DMS79 treated with DMSO at 0.1 percent for 48 hours (cell line): Measurements from ENCODE around the gene NEAT1.

Experiments
- DNase-seq: peaks from one replicate; lab custom pipeline; 2025; lab: John Stamatoyannopoulos, UW

NEAT1 gene

GRCh38 chr11:65421794-65422632, 585 bp upstream of the NEAT1 start:
- DNase-seq: peak; percentile 92

DNA sequence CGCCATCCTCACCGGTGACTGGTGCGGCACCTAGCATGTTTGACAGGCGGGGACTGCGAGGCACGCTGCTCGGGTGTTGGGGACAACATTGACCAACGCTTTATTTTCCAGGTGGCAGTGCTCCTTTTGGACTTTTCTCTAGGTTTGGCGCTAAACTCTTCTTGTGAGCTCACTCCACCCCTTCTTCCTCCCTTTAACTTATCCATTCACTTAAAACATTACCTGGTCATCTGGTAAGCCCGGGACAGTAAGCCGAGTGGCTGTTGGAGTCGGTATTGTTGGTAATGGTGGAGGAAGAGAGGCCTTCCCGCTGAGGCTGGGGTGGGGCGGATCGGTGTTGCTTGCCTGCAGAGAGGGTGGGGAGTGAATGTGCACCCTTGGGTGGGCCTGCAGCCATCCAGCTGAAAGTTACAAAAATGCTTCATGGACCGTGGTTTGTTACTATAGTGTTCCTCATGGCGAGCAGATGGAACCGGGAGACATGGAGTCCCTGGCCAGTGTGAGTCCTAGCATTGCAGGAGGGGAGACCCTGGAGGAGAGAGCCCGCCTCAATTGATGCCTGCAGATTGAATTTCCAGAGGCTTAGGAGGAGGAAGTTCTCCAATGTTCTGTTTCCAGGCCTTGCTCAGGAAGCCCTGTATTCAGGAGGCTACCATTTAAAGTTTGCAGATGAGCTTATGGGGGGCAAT, 1.1 kb downstream of the NEAT1 start:
- peak; percentile 15 for DNase-seq

- no peak for DNase-seq
Measured at GRCh38 chr11:65424205-65425104, 1.9 kb downstream of the NEAT1 start.

DNA sequence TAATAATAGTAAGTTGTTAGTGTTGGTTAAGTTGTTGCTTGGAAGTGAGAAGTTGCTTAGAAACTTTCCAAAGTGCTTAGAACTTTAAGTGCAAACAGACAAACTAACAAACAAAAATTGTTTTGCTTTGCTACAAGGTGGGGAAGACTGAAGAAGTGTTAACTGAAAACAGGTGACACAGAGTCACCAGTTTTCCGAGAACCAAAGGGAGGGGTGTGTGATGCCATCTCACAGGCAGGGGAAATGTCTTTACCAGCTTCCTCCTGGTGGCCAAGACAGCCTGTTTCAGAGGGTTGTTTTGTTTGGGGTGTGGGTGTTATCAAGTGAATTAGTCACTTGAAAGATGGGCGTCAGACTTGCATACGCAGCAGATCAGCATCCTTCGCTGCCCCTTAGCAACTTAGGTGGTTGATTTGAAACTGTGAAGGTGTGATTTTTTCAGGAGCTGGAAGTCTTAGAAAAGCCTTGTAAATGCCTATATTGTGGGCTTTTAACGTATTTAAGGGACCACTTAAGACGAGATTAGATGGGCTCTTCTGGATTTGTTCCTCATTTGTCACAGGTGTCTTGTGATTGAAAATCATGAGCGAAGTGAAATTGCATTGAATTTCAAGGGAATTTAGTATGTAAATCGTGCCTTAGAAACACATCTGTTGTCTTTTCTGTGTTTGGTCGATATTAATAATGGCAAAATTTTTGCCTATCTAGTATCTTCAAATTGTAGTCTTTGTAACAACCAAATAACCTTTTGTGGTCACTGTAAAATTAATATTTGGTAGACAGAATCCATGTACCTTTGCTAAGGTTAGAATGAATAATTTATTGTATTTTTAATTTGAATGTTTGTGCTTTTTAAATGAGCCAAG, 2.7 kb downstream of the NEAT1 start:
- no peak for DNase-seq

- DNase-seq: peak; percentile 39
Measured at GRCh38 chr11:65425971-65426838, 3.6 kb downstream of the NEAT1 start.

DNA sequence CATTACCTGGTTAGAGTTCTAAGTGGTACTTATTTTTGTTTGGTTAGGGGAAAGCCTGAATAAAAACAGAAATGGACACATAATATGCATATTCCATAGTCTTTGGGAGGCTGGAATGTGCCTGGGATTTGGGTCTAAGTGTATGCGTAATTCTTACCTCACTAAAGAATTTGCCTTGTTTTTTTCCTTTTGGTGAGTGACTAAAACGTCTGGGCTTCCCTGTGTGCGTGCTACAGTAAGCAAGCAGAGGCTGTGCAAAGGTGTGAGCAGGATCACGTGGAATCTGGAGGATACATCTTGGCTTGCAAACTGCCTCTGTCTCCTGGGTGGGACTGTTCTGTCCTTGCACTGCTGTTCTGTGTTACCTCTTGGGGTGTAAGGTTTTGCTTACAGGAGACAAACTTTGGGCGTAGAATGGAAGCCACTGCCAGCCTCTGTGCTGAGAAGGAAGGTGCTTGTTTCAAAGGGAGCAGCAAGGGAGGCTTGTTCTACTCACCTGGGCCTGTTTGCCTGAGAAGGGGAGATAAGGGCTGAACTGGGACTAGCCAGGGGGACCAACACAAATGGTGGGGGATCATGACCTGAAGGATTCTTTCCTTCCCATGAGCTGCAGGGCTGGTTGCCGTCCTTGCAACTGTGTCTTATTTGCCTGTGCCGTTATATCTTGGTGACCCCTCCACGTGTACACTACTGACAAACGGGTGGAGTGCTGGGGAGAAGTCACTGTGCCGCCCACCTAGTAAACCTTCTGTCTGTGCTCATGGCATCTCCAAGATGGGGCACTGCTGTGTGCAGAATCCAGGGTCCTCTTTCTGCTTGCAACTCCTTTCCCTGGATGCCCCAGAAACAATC, 4.5 kb downstream of the NEAT1 start:
- peak; percentile 18 for DNase-seq

- DNase-seq: peak; percentile 19
Measured at GRCh38 chr11:65427691-65428577, 5.3 kb downstream of the NEAT1 start.

DNA sequence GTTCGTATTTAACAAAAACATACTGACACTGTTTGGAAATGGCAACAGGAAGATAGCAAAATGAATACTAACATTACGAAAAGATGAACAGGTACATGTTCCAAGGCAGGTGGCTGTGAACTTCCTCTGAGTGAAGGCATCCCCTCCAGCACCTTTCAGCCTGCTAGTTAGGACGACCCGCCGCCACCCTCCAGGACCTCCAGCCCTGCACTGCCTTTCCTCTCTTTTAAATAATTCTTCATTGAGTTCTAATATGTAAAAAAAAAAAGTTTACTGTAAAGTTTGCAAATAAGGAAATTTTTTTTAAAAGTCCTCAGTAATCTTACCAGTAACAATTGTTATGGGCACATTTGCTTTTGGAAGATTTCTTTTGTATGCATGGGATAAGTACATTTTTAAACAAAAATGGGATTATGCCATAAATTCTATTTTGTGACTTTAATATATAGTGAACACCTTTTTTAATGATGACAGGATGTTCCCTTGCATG, 6.0 kb downstream of the NEAT1 start:
- DNase-seq: no peak

- no peak for DNase-seq
Measured at GRCh38 chr11:65429068-65429681, 6.6 kb downstream of the NEAT1 start.

DNA sequence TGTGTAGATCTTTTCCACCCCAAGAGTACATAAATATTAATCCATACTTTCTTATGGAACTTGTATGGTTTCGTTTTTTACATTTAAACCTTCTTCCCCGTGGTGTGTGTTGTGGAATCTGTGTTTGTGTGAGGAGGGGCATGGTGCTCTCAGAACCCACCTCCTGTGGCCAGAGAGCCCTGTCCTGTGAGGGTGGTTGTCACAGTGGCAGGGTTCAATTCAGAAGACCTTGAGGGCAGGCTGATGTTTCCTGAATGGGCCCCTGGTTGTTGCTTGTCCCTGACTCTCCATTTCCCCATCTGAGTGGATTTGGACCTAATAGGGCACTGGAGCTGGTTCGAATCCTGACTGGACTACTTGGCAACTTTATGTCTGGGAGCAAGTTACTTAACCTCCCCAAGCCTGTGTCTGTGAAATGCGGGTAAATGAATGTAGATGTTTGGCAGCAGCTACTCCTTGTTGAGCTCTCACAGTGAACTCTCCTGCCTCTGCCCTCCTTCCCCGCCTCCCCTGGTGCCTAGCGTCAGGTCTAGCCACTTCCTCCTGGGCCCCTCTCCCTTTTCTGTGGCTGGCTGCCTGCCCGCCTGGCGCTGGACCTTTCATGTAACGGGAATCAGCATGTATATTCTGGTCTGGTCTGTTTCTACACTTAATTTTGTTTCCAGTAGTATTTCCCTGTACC, 7.3 kb downstream of the NEAT1 start:
- peak; percentile 30 for DNase-seq

DNA sequence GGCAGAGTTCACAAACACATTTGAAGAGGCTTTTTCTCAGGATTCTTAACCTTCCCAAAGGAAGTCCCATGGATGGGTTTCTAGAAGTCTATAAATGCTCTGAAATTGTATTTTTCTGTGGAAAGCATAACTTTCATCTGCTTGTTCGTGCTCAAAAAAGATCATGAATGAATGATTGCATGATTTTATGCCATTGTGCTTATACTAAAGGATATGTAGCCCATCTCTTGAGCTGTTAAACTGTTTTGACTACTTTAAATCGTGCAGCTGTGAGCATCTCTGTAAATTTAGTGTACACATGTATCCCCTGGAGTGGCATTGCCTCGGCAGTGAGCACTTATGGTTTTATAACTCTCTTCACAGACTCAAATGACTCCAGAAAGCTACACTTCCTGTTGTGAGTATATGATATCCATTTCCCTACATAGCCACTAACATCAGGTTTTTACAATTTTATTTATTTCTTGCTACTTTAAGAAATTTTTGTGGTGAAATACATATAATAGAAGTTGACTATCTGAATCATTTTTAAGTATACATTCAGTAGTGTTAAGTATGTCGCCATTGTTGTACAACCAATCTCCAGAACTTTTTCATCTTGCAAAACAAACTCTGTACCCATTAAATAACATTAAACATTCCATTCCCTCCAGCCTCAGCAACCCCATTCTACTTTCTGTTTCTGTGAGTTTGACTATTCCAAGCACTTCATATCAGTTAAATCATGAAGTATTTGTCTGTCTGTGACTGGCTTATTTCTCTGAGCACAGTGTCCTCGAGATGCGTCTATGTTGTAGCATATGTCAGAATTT, 8.0 kb downstream of the NEAT1 start:
- peak; percentile 30 for DNase-seq

GRCh38 chr11:65431451-65432099, 9.0 kb downstream of the NEAT1 start:
- no peak for DNase-seq

- no peak for DNase-seq
Measured at GRCh38 chr11:65432100-65432650, 9.6 kb downstream of the NEAT1 start.

DNA sequence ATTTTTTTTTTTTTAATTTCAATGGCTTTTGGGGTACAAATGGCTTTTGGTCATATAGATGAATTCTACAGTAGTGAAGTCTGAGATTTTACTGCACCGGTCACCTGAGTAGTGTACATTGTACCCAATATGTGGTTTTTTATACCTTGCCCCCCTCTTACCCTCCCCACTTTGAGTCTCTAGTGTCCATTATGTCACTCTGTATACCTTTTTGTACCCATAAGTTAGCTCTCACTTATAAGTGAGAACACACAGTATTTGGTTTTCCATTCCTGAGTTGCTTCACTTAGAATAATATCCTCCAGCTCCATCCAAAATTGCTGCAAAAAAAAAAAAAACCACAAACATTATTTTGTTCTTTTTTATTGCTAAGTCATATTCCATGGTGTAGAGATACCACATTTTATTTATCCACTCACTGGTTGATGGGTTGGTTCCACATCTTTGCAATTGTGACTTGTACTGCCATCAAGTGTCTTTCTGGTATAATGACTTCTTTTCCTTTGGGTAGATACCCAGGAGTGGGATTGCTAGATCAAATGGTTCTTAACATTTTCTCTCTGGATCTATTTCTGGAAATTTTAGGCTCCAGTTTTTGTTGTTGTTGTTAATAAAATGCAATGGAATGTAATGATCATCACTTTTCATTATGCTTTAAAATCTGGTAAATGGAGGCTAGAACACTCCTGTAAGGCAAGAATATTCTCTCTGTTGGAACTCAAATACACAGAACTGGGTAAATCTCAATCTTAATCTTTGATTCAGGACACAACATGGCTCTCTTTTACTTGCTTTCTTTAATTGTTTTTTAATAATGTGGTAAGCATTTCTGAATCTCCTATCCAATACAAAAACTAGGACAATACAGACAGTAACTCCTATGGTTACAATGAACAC, 10.3 kb downstream of the NEAT1 start:
- no peak for DNase-seq
